COLO668 (cell line): ENCODE measurements around the gene STX1A.
"Not testable (repeated sequence)": the region's sequence is repeated elsewhere in the genome, so short reads cannot be mapped to it uniquely, and the experiment has no call there.

Source experiments
- DNase-seq: peaks from one replicate; lab custom pipeline; 2025; ENCODE audit not compliant: unreplicated experiment; lab: John Stamatoyannopoulos, UW

The STX1A gene

GRCh38 chr7:73655309-73655708 is 64.2 kb downstream of the STX1A start:
- not testable (repeated sequence) for DNase-seq

- no peak for DNase-seq
These were observed 66.9 kb downstream of the STX1A start for GRCh38 chr7:73652541-73652949.

- DNase-seq: no peak
These were observed 68.9 kb downstream of the STX1A start for GRCh38 chr7:73650524-73650923.

GRCh38 chr7:73649576-73649975 is 69.9 kb downstream of the STX1A start:
- no peak for DNase-seq
